HG03442 (cell line): Measurements from ENCODE around the gene KRT3.

ENCODE experiments used
- ATAC-seq: cut with Tn5 transposase; IDR thresholded peaks from one replicate; pipeline ENCODE4 v1.9.1; 2021; ENCODE audit warnings: mild to moderate bottlenecking, moderate library complexity; ENCODE audit not compliant: unreplicated experiment

KRT3 gene

GRCh38 chr12:52784909-52785308 lies 11.0 kb downstream of the KRT3 start:
- no peak for ATAC-seq

GRCh38 chr12:52783563-52784316 lies 12.2 kb downstream of the KRT3 start:
- ATAC-seq: no peak

GRCh38 chr12:52782502-52782901 lies 13.4 kb downstream of the KRT3 start:
- no peak for ATAC-seq

GRCh38 chr12:52781399-52782082 lies 14.4 kb downstream of the KRT3 start:
- ATAC-seq: no peak

- no peak for ATAC-seq
Measured at GRCh38 chr12:52779914-52780313, 16.0 kb downstream of the KRT3 start.

- no peak for ATAC-seq
Measured at GRCh38 chr12:52778833-52779232, 17.1 kb downstream of the KRT3 start.

GRCh38 chr12:52777566-52777965 lies 18.4 kb downstream of the KRT3 start:
- no peak for ATAC-seq

- no peak for ATAC-seq
Measured at GRCh38 chr12:52776913-52777395, 19.0 kb downstream of the KRT3 start, which contains the start of gene KRT76. TSS of gene KRT76 (minus strand) at chr12:52777345. CDS start at chr12:52777291, 54 bp downstream.

GRCh38 chr12:52776435-52776834 lies 19.5 kb downstream of the KRT3 start:
- ATAC-seq: no peak

- ATAC-seq: no peak
Measured at GRCh38 chr12:52774629-52775250, 21.2 kb downstream of the KRT3 start.

- no peak for ATAC-seq
Measured at GRCh38 chr12:52772772-52773171, 23.1 kb downstream of the KRT3 start.

- no peak for ATAC-seq
Measured at GRCh38 chr12:52772188-52772587, 23.7 kb downstream of the KRT3 start.

- no peak for ATAC-seq
Measured at GRCh38 chr12:52771505-52771904, 24.4 kb downstream of the KRT3 start.

- no peak for ATAC-seq
Measured at GRCh38 chr12:52771088-52771487, 24.8 kb downstream of the KRT3 start.

GRCh38 chr12:52769946-52770345 lies 26.0 kb downstream of the KRT3 start:
- no peak for ATAC-seq

GRCh38 chr12:52769354-52769753 lies 26.6 kb downstream of the KRT3 start:
- no peak for ATAC-seq

- no peak for ATAC-seq
Measured at GRCh38 chr12:52768479-52769200, 27.3 kb downstream of the KRT3 start.

- ATAC-seq: no peak
Measured at GRCh38 chr12:52767427-52767826, 28.5 kb downstream of the KRT3 start.

GRCh38 chr12:52767020-52767379 lies 28.9 kb downstream of the KRT3 start:
- ATAC-seq: no peak

- no peak for ATAC-seq
Measured at GRCh38 chr12:52766351-52767019, 29.4 kb downstream of the KRT3 start.

GRCh38 chr12:52765702-52766101 lies 30.2 kb downstream of the KRT3 start:
- no peak for ATAC-seq
